ENCODE measurements around the gene DHRS13. TPM values are rescaled to one million over a fixed set of nuclear protein-coding genes. Genes with fewer than 3 reads are reported as not detected.
"Not testable (repeated sequence)": the region's sequence is repeated elsewhere in the genome, so short reads cannot be mapped to it uniquely, and the experiment has no call there.

Gene DHRS13
- total RNA-seq, 1 donor from 2014 or later = 16.5 TPM

GRCh38 chr17:28880572-28880945 lies 22.3 kb downstream of the DHRS13 start:
- no peak for DNase-seq (ENCODE audit: low spot score in 2 of 2)
- intact Hi-C loops (cut with DNase I) = no loop called here
- Histone ChIP-seq H3K27ac (no peak overlapping the region), H3K4me1 (no peaks in the 10 kb centered on the region), H3K9me3 (no peaks in the 10 kb centered on the region), H3K4me3 (no peak overlapping the region), H3K36me3 (peaks cover 68 to 79% of the 10 kb centered on the region in 2 donors), H3K27me3 (no peaks in the 10 kb centered on the region)
- no peak for TF ChIP-seq CTCF (IDR thresholded peaks at IDR 0.05)

GRCh38 chr17:28879886-28880571 lies 22.9 kb downstream of the DHRS13 start:
- no peak for DNase-seq (ENCODE audit: low spot score in 2 of 2)
- Histone ChIP-seq H3K9me3 (no peaks in the 10 kb centered on the region), H3K27ac (no peak overlapping the region), H3K27me3 (no peaks in the 10 kb centered on the region), H3K4me3 (no peak overlapping the region), H3K4me1 (no peaks in the 10 kb centered on the region), H3K36me3 (peaks cover 62 to 74% of the 10 kb centered on the region in 2 donors)
- no peak for TF ChIP-seq CTCF (IDR thresholded peaks at IDR 0.05)
- intact Hi-C loops (cut with DNase I) = no loop called here

GRCh38 chr17:28878981-28879380 lies 23.9 kb downstream of the DHRS13 start:
- Histone ChIP-seq H3K27me3 (no peaks in the 10 kb centered on the region), H3K36me3 (peaks cover 53 to 64% of the 10 kb centered on the region in 2 donors), H3K4me1 (no peaks in the 10 kb centered on the region), H3K9me3 (no peaks in the 10 kb centered on the region), H3K27ac (no peak overlapping the region), H3K4me3 (no peak overlapping the region)
- intact Hi-C loops (cut with DNase I) = no loop called here
- TF ChIP-seq CTCF (IDR thresholded peaks at IDR 0.05) = peak in 1 of 3 experiments; percentile 22
- no peak for DNase-seq (ENCODE audit: low spot score in 2 of 2)

GRCh38 chr17:28878158-28878910 lies 24.5 kb downstream of the DHRS13 start:
- intact Hi-C loops (cut with DNase I) = no loop called here
- no peaks in the 10 kb centered on the region for H3K27me3 ChIP-seq
- no peak for DNase-seq (ENCODE audit: low spot score in 2 of 2)
- H3K4me1 ChIP-seq = no peaks in the 10 kb centered on the region
- peaks cover 46 to 57% of the 10 kb centered on the region in 2 donors for H3K36me3 ChIP-seq
- H3K4me3 ChIP-seq = no peak overlapping the region
- no peak overlapping the region for H3K27ac ChIP-seq
- H3K9me3 ChIP-seq = no peaks in the 10 kb centered on the region
- no peak for TF ChIP-seq CTCF (IDR thresholded peaks at IDR 0.05)

GRCh38 chr17:28877150-28877711 lies 25.6 kb downstream of the DHRS13 start:
- intact Hi-C loops (cut with DNase I); H3K4me3 ChIP-seq; H3K9me3 ChIP-seq; H3K4me1 ChIP-seq; DNase-seq (ENCODE audit: low spot score in 2 of 2); H3K27ac ChIP-seq; H3K27me3 ChIP-seq: not testable (repeated sequence)
- peaks cover 35 to 46% of the 10 kb centered on the region in 2 donors for H3K36me3 ChIP-seq
